Subcutaneous adipose tissue (tissue), 4 donors: ENCODE measurements around the gene TSLP. TPM values are rescaled to one million over a fixed set of nuclear protein-coding genes. Genes with fewer than 3 reads are reported as not detected.

Experiments
- total RNA-seq, 4 donors: library from RNA; depleted of rRNA; stranded (reverse); fragments of >200 nt; gene quantifications; one replicate each; pipeline ENCODE4 v1.1.0, GENCODE V29; 2016
- TF ChIP-seq, protein P1 (sequence below): fragments of 450-650 bp; IDR thresholded peaks from one replicate; pipeline ENCODE4 v1.5.1; 2016; ENCODE audit warnings: low read depth, mild to moderate bottlenecking, control low read depth, antibody characterized with exemption, moderate library complexity

Gene TSLP
- total RNA-seq, 4 donors from 2014 or later = 0.75 to 1.8 (median 1.5) TPM

DNA sequence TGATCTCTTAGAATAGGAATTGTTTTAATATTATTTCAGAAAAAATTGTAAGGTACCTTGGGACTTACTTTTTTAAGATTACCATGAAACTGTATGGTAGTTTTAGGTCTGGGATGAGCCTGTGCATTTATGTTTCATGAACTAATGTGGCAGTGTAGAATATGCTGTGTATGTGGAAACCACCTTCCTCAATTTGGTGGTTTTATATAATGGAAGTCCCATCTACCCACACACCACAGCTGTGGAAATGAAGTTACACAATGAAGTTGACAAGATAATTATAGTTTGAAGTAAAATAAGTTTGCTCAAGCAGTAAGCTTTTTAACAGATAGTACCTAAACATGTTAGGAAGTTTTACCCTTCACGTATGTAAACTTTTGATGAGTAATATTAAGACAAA lies 45.0 kb downstream of the TSLP start:
- TF ChIP-seq, protein P1, sequence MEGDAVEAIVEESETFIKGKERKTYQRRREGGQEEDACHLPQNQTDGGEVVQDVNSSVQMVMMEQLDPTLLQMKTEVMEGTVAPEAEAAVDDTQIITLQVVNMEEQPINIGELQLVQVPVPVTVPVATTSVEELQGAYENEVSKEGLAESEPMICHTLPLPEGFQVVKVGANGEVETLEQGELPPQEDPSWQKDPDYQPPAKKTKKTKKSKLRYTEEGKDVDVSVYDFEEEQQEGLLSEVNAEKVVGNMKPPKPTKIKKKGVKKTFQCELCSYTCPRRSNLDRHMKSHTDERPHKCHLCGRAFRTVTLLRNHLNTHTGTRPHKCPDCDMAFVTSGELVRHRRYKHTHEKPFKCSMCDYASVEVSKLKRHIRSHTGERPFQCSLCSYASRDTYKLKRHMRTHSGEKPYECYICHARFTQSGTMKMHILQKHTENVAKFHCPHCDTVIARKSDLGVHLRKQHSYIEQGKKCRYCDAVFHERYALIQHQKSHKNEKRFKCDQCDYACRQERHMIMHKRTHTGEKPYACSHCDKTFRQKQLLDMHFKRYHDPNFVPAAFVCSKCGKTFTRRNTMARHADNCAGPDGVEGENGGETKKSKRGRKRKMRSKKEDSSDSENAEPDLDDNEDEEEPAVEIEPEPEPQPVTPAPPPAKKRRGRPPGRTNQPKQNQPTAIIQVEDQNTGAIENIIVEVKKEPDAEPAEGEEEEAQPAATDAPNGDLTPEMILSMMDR = no peak

DNA sequence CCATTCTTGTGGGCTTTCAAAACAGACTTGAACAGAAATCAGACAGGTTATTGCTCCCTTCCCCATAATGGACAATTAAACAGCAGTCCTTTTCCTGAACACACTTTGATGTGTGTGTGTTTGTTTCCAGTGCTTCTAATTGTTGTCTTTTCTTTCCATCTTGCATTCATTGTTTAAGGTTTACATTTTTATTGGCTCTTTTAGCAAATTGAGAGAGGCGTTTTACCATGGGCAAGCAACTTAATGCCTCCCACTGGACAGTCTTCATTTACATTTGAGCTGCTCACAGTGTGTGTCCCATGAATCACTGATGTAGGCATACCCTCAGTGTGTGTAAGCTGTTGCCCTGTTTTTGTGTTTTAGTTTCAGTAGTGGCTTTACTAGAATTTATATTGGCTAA lies 45.6 kb downstream of the TSLP start:
- TF ChIP-seq, protein P1 = no peak

DNA sequence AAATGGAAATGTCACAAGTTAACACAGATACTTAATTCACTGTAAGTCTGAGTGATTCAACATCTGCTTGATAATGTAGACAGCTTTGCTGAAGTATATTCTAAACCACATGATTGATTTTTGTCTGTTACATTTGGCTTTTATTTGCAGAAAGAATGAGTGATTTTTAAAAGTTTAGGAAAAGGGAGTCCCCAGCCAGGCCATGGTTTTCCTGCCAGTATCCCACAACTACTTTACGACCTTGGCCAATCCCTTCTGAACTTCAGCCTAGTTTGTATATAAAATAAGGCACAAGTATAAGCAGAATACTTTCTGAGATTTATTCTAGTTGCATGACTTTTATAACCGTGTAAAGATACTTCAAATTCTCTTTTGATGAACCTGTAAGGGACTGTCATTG lies 47.7 kb downstream of the TSLP start:
- TF ChIP-seq, protein P1 = no peak

DNA sequence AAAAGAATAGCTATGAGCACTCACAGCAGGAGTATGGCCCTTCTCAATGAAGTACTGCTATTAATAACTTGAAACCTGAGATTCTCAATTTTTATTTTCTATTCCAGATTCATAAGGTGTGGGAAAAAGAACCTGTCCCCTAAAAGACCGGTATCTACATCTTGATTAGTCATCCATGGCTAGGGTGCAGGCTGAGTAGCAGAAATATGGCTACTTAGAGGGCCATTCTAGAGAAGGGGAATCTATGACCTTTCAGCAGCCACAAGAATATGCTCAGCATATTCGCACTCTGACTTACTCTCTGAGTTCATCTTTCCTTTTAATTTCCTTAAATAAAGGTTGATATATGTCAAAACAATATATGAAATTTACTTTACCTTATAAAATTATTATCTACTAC lies 48.3 kb downstream of the TSLP start:
- TF ChIP-seq, protein P1 = no peak

DNA sequence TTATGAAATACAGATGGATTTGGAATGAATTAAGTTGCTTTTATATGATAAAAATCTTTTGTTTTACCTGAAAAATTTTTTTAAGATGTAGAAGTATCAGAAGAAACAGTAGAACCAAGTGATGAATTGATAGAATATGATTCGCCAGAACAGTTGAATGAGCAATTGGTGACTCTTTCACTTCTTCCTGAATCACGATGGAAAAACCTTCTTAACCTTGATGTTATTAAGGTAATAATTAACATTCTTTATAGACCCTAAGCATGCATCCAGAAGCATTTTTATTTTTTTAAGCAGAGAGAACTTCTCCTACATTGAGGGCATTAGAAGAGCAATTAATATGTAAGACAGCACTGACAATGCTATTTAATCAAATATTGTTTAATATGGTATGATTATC lies 49.4 kb downstream of the TSLP start:
- TF ChIP-seq, protein P1 = no peak

DNA sequence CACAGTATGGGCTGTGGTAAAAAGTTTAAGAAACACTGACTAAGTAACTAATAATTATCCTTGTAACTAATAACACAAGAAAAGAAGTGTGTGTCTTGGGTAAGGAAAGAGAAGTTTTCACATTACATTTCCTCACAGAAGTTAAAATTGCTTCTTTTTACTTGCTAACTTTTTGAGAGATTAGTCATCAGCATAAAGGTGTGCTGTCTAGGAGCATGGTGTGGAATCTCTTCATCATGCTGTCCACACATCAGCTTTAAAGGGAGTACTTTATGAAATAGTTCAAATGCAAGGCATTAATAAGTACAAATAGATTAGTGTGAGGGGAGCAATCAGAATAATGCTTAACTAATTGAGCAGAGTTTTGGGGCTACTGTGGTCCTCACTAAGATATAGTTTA lies 50.4 kb downstream of the TSLP start:
- TF ChIP-seq, protein P1 = no peak

DNA sequence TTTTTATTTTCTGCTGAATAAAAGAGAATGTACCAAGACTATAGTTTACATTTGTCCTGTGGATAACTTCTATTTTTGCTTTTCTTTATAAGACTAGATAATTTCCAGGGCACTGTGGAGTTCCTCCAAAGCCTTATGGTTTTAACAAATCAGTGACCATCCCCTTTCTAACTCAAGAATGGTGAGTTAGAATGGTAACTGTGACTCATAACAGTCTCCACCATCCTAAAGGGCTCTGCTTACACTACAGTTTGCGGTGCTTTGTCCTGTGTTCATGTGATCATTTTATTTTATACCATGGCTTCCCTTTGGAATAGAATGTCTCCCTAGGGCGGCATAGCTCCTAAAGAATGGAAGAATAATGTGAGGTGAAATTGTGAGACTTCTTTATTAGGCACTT lies 50.9 kb downstream of the TSLP start:
- TF ChIP-seq, protein P1 = no peak

DNA sequence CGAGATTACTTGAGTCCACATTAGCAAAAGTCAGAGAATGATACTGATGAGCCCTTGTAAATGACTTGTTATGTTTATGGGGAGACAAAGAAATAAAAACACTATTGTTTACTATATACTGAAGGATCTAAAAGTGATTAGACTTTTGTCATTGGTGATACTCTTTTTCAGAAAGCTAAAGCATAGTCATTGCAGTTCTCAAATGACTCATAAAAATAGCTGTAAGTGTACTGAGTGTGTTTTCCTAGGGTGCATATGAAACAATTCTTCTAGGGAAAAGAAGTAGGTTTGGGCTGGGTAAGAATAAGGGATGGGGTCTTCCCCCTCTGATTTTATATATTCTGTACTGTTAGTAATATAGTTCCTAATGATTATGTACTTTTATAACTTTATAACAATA lies 53.3 kb downstream of the TSLP start:
- TF ChIP-seq, protein P1 = no peak
